GM12878 (cell line): Measurements from ENCODE around the gene PRSS57. TPM values are rescaled to one million over a fixed set of nuclear protein-coding genes. Genes with fewer than 3 reads are reported as not detected.

ENCODE experiments used
- ATAC-seq: fragments of 200-7000 bp; cut with Tn5 transposase; 3 replicates; pipeline ENCODE4 v1.9.1; 2020; ENCODE audit warnings: mild to moderate bottlenecking, moderate library complexity
- BruUV-seq: library from RNA; stranded (reverse); fragments of 400-500 nt; replicated peaks from 2 replicates; lab custom pipeline; 2021; lab: Mats Ljungman, UMichigan
- CTCF ChIA-PET: fragments of 300-600 bp; sonication (Branson Sonifier 250); formaldehyde crosslinking; extraction: SDS; loops from one replicate; lab custom pipeline; 2021; ENCODE audit warnings: inconsistent platforms; lab: Yijun Ruan, JAX
- POLR2A ChIA-PET: fragments of 350-600 bp; formaldehyde crosslinking; extraction: SDS; loops from one replicate; lab custom pipeline; 2021; ENCODE audit warnings: inconsistent platforms; lab: Charles Lee
- RAD21 ChIA-PET: fragments of 300-600 bp; sonication (Branson Sonifier 250); formaldehyde crosslinking; loops from one replicate; lab custom pipeline; 2023; ENCODE audit warnings: antibody characterized with exemption; ENCODE audit not compliant: unreplicated experiment; lab: Charles Lee
- SMC1A ChIA-PET: fragments of 300-600 bp; sonication (Branson Sonifier 250); formaldehyde crosslinking; loops from one replicate; lab custom pipeline; 2023; ENCODE audit not compliant: unreplicated experiment, uncharacterized antibody; lab: Charles Lee
- DNase-seq: peaks from one replicate; pipeline ENCODE4 v3.0.0-alpha.2; 2011; ENCODE audit warnings: low read depth, low spot score
- FAIRE-seq: peaks from 3 replicates; lab custom pipeline; 2011; peaks lifted over from hg19 to GRCh38; lab: Jason Lieb, UNC
- H2AFZ ChIP-seq: 2 replicates; pipeline ENCODE4 v1.6.0; 2011; ENCODE audit warnings: low read depth, low read length, control low read depth; ENCODE audit not compliant: control insufficient read depth
- H3K27ac ChIP-seq: 2 replicates; pipeline ENCODE4 v1.5.1; 2011; ENCODE audit warnings: control low read depth; ENCODE audit not compliant: control insufficient read depth, insufficient read depth
- H3K27me3 ChIP-seq, 2 experiments: replicated peaks in 1 of 2; 2 replicates each; pipeline versions ENCODE4 v1.6.0 to v1.6.1; 2011; ENCODE audit warnings: low read length in 1 of 2; ENCODE audit not compliant: control insufficient read depth in 2 of 2, insufficient read depth in 2 of 2
- H3K36me3 ChIP-seq, 2 experiments: 2 replicates each; pipeline ENCODE4 v1.5.1; 2011; ENCODE audit warnings: low read length in 1 of 2; ENCODE audit not compliant: control insufficient read depth in 2 of 2, insufficient read depth in 2 of 2
- H3K4me1 ChIP-seq: 2 replicates; pipeline ENCODE4 v1.6.1; 2011; ENCODE audit warnings: mild to moderate bottlenecking, low read length, moderate library complexity, mixed read lengths; ENCODE audit not compliant: control insufficient read depth, insufficient read depth
- H3K4me2 ChIP-seq: 2 replicates; pipeline ENCODE4 v1.6.0; 2011; ENCODE audit warnings: control low read depth; ENCODE audit not compliant: control insufficient read depth, insufficient read depth
- H3K4me3 ChIP-seq: fragments of 200-600 bp; sonication (generic); 2 replicates; pipeline ENCODE4 v1.5.1; 2016
- H3K79me2 ChIP-seq: 2 replicates; pipeline ENCODE4 v1.6.0; 2011; ENCODE audit warnings: low read length; ENCODE audit not compliant: control insufficient read depth, insufficient read depth
- H3K9ac ChIP-seq: 2 replicates; pipeline ENCODE4 v1.8.0; 2011; ENCODE audit warnings: low read length, control low read depth, mixed read lengths; ENCODE audit not compliant: control insufficient read depth, insufficient read depth
- H3K9me3 ChIP-seq: replicated peaks from 3 replicates; pipeline ENCODE4 v1.5.1; 2011; ENCODE audit warnings: mild to moderate bottlenecking, low read length; ENCODE audit not compliant: control insufficient read depth, insufficient read depth
- H4K20me1 ChIP-seq: 2 replicates; pipeline ENCODE4 v1.6.0; 2011; ENCODE audit not compliant: control insufficient read depth, insufficient read depth
- CBX3 ChIP-seq: fragments of 200-600 bp; sonication (generic); IDR thresholded peaks from 2 replicates; pipeline ENCODE4 v1.6.1; 2016; ENCODE audit warnings: low read depth, borderline replicate concordance
- EZH2 ChIP-seq: IDR thresholded peaks from 2 replicates; pipeline ENCODE4 v1.6.1; 2012; ENCODE audit warnings: low read depth, mild to moderate bottlenecking, control low read depth, inconsistent platforms, low read length, borderline replicate concordance; ENCODE audit not compliant: control insufficient read depth
- MXI1 ChIP-seq: fragments of 150-350 bp; IDR thresholded peaks from 2 replicates; pipeline ENCODE4 v1.6.1; 2011; ENCODE audit warnings: low read depth, mild to moderate bottlenecking, inconsistent platforms, low read length, improper control_type of control experiment
- NFYA ChIP-seq: IDR thresholded peaks from 2 replicates; pipeline ENCODE4 v1.6.1; 2011; ENCODE audit warnings: low read depth, mild to moderate bottlenecking, low read length, improper control_type of control experiment, borderline replicate concordance
- RAD21 ChIP-seq: IDR thresholded peaks from 2 replicates; pipeline ENCODE4 v1.6.1; 2011; ENCODE audit warnings: mild to moderate bottlenecking, low read depth, low read length, moderate library complexity; ENCODE audit not compliant: insufficient read depth
- SPI1 ChIP-seq: IDR thresholded peaks from 2 replicates; pipeline ENCODE4 v1.6.1; 2011; ENCODE audit warnings: low read depth, mild to moderate bottlenecking, low read length, moderate library complexity, borderline replicate concordance; ENCODE audit not compliant: insufficient read depth
- TCF3 ChIP-seq: IDR thresholded peaks from 2 replicates; pipeline ENCODE4 v1.6.1; 2012; ENCODE audit warnings: low read depth, mild to moderate bottlenecking, low read length, borderline replicate concordance; ENCODE audit not compliant: insufficient read depth
- USF2 ChIP-seq: IDR thresholded peaks from 2 replicates; pipeline ENCODE4 v1.6.1; 2011; ENCODE audit warnings: low read depth, low read length, improper control_type of control experiment, borderline replicate concordance
- ZBTB11 ChIP-seq: fragments of 450-650 bp; formaldehyde crosslinking; IDR thresholded peaks from 2 replicates; pipeline ENCODE4 v1.5.0; 2022; ENCODE audit warnings: mild to moderate bottlenecking, missing genetic modification characterization
- WGBS: methylation state at CpG from one replicate; pipeline ENCODE4 v1.1.6; 2016; ENCODE audit warnings: low lambda C conversion rate; ENCODE audit not compliant: insufficient replicate concordance, insufficient coverage; ENCODE audit errors: missing lambda C conversion rate; 5-methylcytosine and 5-hydroxymethylcytosine counted together
- in situ Hi-C: fragments of 300-500 bp; cut with MboI; formaldehyde crosslinking; loops from 9 replicates; pipeline ENCODE4 v1.14.3; 2018; ENCODE audit warnings: mixed read lengths
- intact Hi-C: fragments of 100-400 bp; cut with micrococcal nuclease; formaldehyde crosslinking; loops from one replicate; pipeline ENCODE4 v1.14.2; 2022; ENCODE audit not compliant: unreplicated experiment
- polyA plus RNA-seq, 11 experiments: library from polyadenylated mRNA; depleted of rRNA in 4 of 11; unstranded in 6 of 11; stranded (reverse) in 5 of 11; fragments of >200 nt; fragmentation: Nextera tagmentation in 4 of 11; fragmentation: Illumina TruSeq in 1 of 11; extraction: Ambion mirVana in 4 of 11; extraction: Trizol in 1 of 11; gene quantifications; 1 replicate in 1 of 11; 2 replicates in 10 of 11; pipeline versions ENCODE4 v1.2.1 to v1.2.3, GENCODE V29; 2011 to 2016; ENCODE audit warnings: inconsistent platforms in 2 of 11, missing spikeins in 2 of 11, low read depth in 1 of 11
- total RNA-seq, 4 experiments: library from RNA; depleted of rRNA in 3 of 4; stranded (reverse); fragments of >200 nt in 3 of 4; fragmentation: Illumina TruSeq in 1 of 4; extraction: Trizol in 1 of 4; gene quantifications; 2 replicates each; pipeline versions ENCODE4 v1.2.1 to v1.2.3, GENCODE V29; 2013 to 2021

The PRSS57 gene
- total and polyA plus RNA-seq, 10 of the 15 experiments (the other 5 are each of a cell fraction or from before 2014, with no cell fraction given) = not detected

GRCh38 chr19:709196-709964 is 14.1 kb upstream of the PRSS57 start:
- in situ Hi-C loops (no loop called here), intact Hi-C loops (no loop called here)
- no peaks in the 10 kb centered on the region for H3K9me3 ChIP-seq
- H3K27ac ChIP-seq = no peak overlapping the region
- H3K4me2 ChIP-seq = no peak overlapping the region
- H3K4me3 ChIP-seq = no peak overlapping the region
- no peaks in the 10 kb centered on the region for H3K4me1 ChIP-seq
- FAIRE-seq = no peak
- H3K27me3 ChIP-seq = peaks cover 0 to 2% of the 10 kb centered on the region in 2 experiments; a peak in 2 of 4 replicates
- H3K79me2 ChIP-seq = no peaks in the 10 kb centered on the region
- no TSS peak for BruUV-seq
- CTCF ChIA-PET = interaction anchor here (0.9 kb wide), 1 partner anchor 24 kb away, joined by 3 read pairs; no protein-coding TSS in a partner anchor
- no peak for ATAC-seq
- TF ChIP-seq USF2 (no peak), TCF3 (no peak), NFYA (no peak), RAD21 (no peak), MXI1 (no peak), CBX3 (no peak), ZBTB11 (CRISPR knock-in tag) (no peak), EZH2 (no peak), SPI1 (no peak)
- TF ChIP-seq, all 136 proteins: peak for 0
- DNase-seq = no peak
- H3K36me3 ChIP-seq = no peaks in the 10 kb centered on the region
- no peaks in the 10 kb centered on the region for H4K20me1 ChIP-seq
- SMC1A ChIA-PET = no interaction called here
- no peak overlapping the region for H2AFZ ChIP-seq
- RAD21 ChIA-PET = no interaction called here
- POLR2A ChIA-PET = no interaction called here
- WGBS = 21% methylated on average over 36 of the region's 78 CpGs
- no peak overlapping the region for H3K9ac ChIP-seq
